PC-3 (cell line): Measurements from ENCODE around the gene GPC3. TPM values are rescaled to one million over a fixed set of nuclear protein-coding genes. Genes with fewer than 3 reads are reported as not detected.

Experiments
- ATAC-seq: fragments of 200-7000 bp; cut with Tn5 transposase; 2 replicates; pipeline ENCODE4 v1.9.1; 2020; ENCODE audit warnings: mild to moderate bottlenecking, moderate library complexity
- BruUV-seq: library from RNA; stranded (reverse); fragments of 400-500 nt; replicated peaks from 2 replicates; lab custom pipeline; 2021; lab: Mats Ljungman, UMichigan
- CTCF ChIA-PET: fragments of 300-600 bp; sonication (Branson Sonifier 250); formaldehyde crosslinking; loops from one replicate; lab custom pipeline; 2022; ENCODE audit warnings: antibody characterized with exemption; lab: Charles Lee
- POLR2A ChIA-PET: fragments of 300-600 bp; sonication (Branson Sonifier 250); formaldehyde crosslinking; loops from one replicate; lab custom pipeline; 2022; ENCODE audit warnings: antibody characterized with exemption; ENCODE audit not compliant: unreplicated experiment; lab: Charles Lee
- DNase-seq: peaks from one replicate; pipeline ENCODE4 v3.0.0-alpha.2; 2015
- H2AFZ ChIP-seq: fragments of 300-600 bp; sonication (generic); 2 replicates; pipeline ENCODE4 v1.6.0; 2016; ENCODE audit warnings: antibody characterized with exemption, low read length
- H3F3A ChIP-seq: fragments of 300-600 bp; sonication (generic); one replicate; pipeline ENCODE4 v1.6.0; 2017; ENCODE audit warnings: antibody characterized with exemption, low read length, control low read depth, mild to moderate bottlenecking; ENCODE audit not compliant: unreplicated experiment
- H3K27ac ChIP-seq: fragments of 300-600 bp; sonication (generic); 2 replicates; pipeline ENCODE4 v1.5.1; 2016; ENCODE audit warnings: mild to moderate bottlenecking, low read length
- H3K27me3 ChIP-seq: fragments of 300-600 bp; sonication (generic); 2 replicates; pipeline ENCODE4 v1.6.1; 2016; ENCODE audit warnings: low read length, mixed read lengths
- H3K36me3 ChIP-seq: fragments of 300-600 bp; sonication (generic); 2 replicates; pipeline ENCODE4 v1.6.1; 2016; ENCODE audit warnings: low read depth, mixed run types, low read length, mixed read lengths
- H3K4me1 ChIP-seq: fragments of 300-600 bp; sonication (generic); 2 replicates; pipeline ENCODE4 v1.5.1; 2016; ENCODE audit warnings: low read length; ENCODE audit not compliant: insufficient read depth
- H3K4me2 ChIP-seq: fragments of 300-600 bp; sonication (generic); 2 replicates; pipeline ENCODE4 v1.6.0; 2016; ENCODE audit warnings: low read length
- H3K4me3 ChIP-seq: fragments of 300-600 bp; sonication (generic); 2 replicates; pipeline ENCODE4 v1.5.1; 2016; ENCODE audit warnings: mild to moderate bottlenecking, low read length, mixed read lengths
- H3K79me2 ChIP-seq: fragments of 300-600 bp; sonication (generic); 2 replicates; pipeline ENCODE4 v1.6.1; 2017; ENCODE audit warnings: low read length, mixed read lengths
- H3K9ac ChIP-seq: fragments of 300-600 bp; sonication (generic); 2 replicates; pipeline ENCODE4 v1.6.0; 2016; ENCODE audit warnings: mild to moderate bottlenecking, low read length
- H3K9me2 ChIP-seq: fragments of 300-600 bp; sonication (generic); replicated peaks from 2 replicates; pipeline ENCODE4 v1.6.1; 2016; ENCODE audit warnings: mixed run types, low read length, mixed read lengths
- H3K9me3 ChIP-seq: fragments of 300-600 bp; sonication (generic); 2 replicates; pipeline ENCODE4 v1.6.1; 2016; ENCODE audit warnings: low read length, mixed read lengths
- H4K20me1 ChIP-seq: fragments of 300-600 bp; sonication (generic); 2 replicates; pipeline ENCODE4 v1.6.1; 2016; ENCODE audit warnings: low read length, mixed read lengths
- CTCF ChIP-seq: fragments of 300-600 bp; sonication (generic); conservative IDR thresholded peaks from 2 replicates; pipeline ENCODE4 v1.5.1; 2017; ENCODE audit warnings: antibody characterized with exemption, low read depth, mild to moderate bottlenecking, low read length
- EZH2 ChIP-seq: fragments of 300-600 bp; sonication (generic); IDR thresholded peaks from one replicate; pipeline ENCODE4 v1.6.1; 2017; ENCODE audit warnings: antibody characterized with exemption, mild to moderate bottlenecking, low read length; ENCODE audit not compliant: unreplicated experiment
- EZH2phosphoT487 ChIP-seq: fragments of 300-600 bp; sonication (generic); IDR thresholded peaks from 2 replicates; pipeline ENCODE4 v1.6.1; 2018; ENCODE audit warnings: mild to moderate bottlenecking, antibody characterized with exemption, low read length, borderline replicate concordance
- intact Hi-C: fragments of 100-400 bp; cut with micrococcal nuclease; formaldehyde crosslinking; loops from 2 replicates; pipeline ENCODE4 v1.9.0; 2023
- total RNA-seq: library from RNA; depleted of rRNA; stranded (reverse); fragments of >200 nt; gene quantifications from 2 replicates; pipeline ENCODE4 v1.2.3, GENCODE V29; 2014

GPC3 gene
- total RNA-seq, 1 experiment from 2014 or later: not detected

GRCh38 chrX:133575501-133576136, 409.8 kb downstream of the GPC3 start:
- Histone ChIP-seq H3K27ac (no peak overlapping the region), H3K27me3 (no peaks in the 10 kb centered on the region), H3K36me3 (no peaks in the 10 kb centered on the region), H3K4me1 (peaks cover 10% of the 10 kb centered on the region), H3K9me2 (no peaks in the 10 kb centered on the region), H3K9me3 (no peaks in the 10 kb centered on the region), H4K20me1 (no peaks in the 10 kb centered on the region), H3K4me2 (no peak overlapping the region), H3K9ac (no peak overlapping the region), H3F3A (no peaks in the 10 kb centered on the region), H3K79me2 (no peaks in the 10 kb centered on the region), H2AFZ (no peak overlapping the region), H3K4me3 (no peak overlapping the region)
- ChIA-PET CTCF (no interaction called here), POLR2A (no interaction called here)
- BruUV-seq: no TSS peak
- intact Hi-C loops: no loop called here
- TF ChIP-seq EZH2phosphoT487: no peak
- no peak for TF ChIP-seq CTCF
- TF ChIP-seq EZH2: no peak
- no peak for ATAC-seq
- DNase-seq: no peak

- Histone ChIP-seq H3K36me3 (no peaks in the 10 kb centered on the region), H2AFZ (no peak overlapping the region), H3K4me3 (no peak overlapping the region), H3K9ac (no peak overlapping the region), H3K4me2 (no peak overlapping the region), H3K79me2 (no peaks in the 10 kb centered on the region), H3K9me2 (no peaks in the 10 kb centered on the region), H3K27ac (no peak overlapping the region), H3F3A (no peaks in the 10 kb centered on the region), H3K27me3 (no peaks in the 10 kb centered on the region), H3K9me3 (no peaks in the 10 kb centered on the region), H4K20me1 (no peaks in the 10 kb centered on the region), H3K4me1 (peaks cover 8% of the 10 kb centered on the region; the same call in 1 of the 2 replicates)
- DNase-seq (no peak), ATAC-seq (no peak)
- TF ChIP-seq CTCF (no peak), EZH2phosphoT487 (no peak), EZH2 (no peak)
- ChIA-PET POLR2A (no interaction called here), CTCF (no interaction called here)
- intact Hi-C loops: no loop called here
- no TSS peak for BruUV-seq
Observed at GRCh38 chrX:133574716-133575115, 410.7 kb downstream of the GPC3 start.

GRCh38 chrX:133570549-133570948, 414.8 kb downstream of the GPC3 start:
- BruUV-seq: no TSS peak
- Histone ChIP-seq H3K9me2 (no peaks in the 10 kb centered on the region), H3K4me3 (no peak overlapping the region), H3K9me3 (no peaks in the 10 kb centered on the region), H3K4me1 (peaks cover 8% of the 10 kb centered on the region; the same call in 1 of the 2 replicates), H3F3A (no peaks in the 10 kb centered on the region), H3K79me2 (no peaks in the 10 kb centered on the region), H3K27me3 (no peaks in the 10 kb centered on the region), H2AFZ (no peak overlapping the region), H3K36me3 (no peaks in the 10 kb centered on the region), H3K4me2 (no peak overlapping the region), H4K20me1 (no peaks in the 10 kb centered on the region), H3K9ac (no peak overlapping the region), H3K27ac (peak overlapping the region; percentile 11; the same call in 1 of the 2 replicates)
- no peak for TF ChIP-seq EZH2
- no peak for TF ChIP-seq CTCF
- TF ChIP-seq EZH2phosphoT487: no peak
- peak; percentile 83 for ATAC-seq
- peak; percentile 63 for DNase-seq
- intact Hi-C loops: no loop called here
- POLR2A ChIA-PET: no interaction called here
- CTCF ChIA-PET: no interaction called here
